ENCODE data around the gene SCFD2. TPM values are rescaled to one million over a fixed set of nuclear protein-coding genes. Genes with fewer than 3 reads are reported as not detected.

The SCFD2 gene
- polyA plus RNA-seq, 1 donor from 2014 or later, result 5.0 TPM

DNA sequence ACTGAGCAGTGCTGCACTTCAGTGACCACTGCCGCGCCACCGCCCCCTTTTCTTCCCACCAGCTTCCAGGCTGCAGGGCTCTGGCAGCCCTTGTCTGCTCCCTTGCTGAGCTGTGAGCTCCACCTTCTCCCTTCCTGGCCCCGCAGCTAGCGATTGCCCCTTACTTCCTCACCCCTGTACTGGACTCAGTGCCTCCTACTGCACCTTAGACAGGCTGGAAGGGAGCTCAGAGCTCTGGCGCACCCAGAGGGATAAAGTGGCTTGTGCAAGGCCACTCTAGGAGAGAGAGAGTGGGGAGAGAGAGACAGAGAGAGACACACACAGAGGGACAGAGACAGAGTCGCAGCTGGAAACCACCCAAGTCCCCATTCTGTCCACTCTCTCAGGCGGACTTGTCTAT is 497.7 kb downstream of the SCFD2 start:
- no peaks in the 10 kb centered on the region for H4K20me1 ChIP-seq (ENCODE audit: insufficient read depth)
- no peaks in the 10 kb centered on the region for H3K9me3 ChIP-seq (ENCODE audit: low read length)
- H3K9me2 ChIP-seq (ENCODE audit: insufficient read depth, low read length), result no peaks in the 10 kb centered on the region
- no peaks in the 10 kb centered on the region for H3K79me2 ChIP-seq (replicated peaks; ENCODE audit: insufficient read depth, low read length)
- no peak overlapping the region for H3K4me2 ChIP-seq (ENCODE audit: low read length)
- H2AFZ ChIP-seq (ENCODE audit: low read depth, low read length), result no peak overlapping the region
- H3K4me3 ChIP-seq (ENCODE audit: low read length), result no peak overlapping the region
- TF ChIP-seq POLR2AphosphoS5 (IDR thresholded peaks at IDR 0.05) (no peak), RAD21 (conservative IDR thresholded peaks at IDR 0.05) (no peak), EP300 (conservative IDR thresholded peaks at IDR 0.05; ENCODE audit: poor library complexity, severe bottlenecking) (no peak), SMC3 (conservative IDR thresholded peaks at IDR 0.05; ENCODE audit: poor library complexity) (no peak), MXI1 (conservative IDR thresholded peaks at IDR 0.05; ENCODE audit: poor library complexity, severe bottlenecking) (no peak), TAF1 (IDR thresholded peaks at IDR 0.05; ENCODE audit: low read depth) (no peak), EZH2 (IDR thresholded peaks at IDR 0.05; ENCODE audit: borderline replicate concordance, insufficient read depth, low read length, poor library complexity, severe bottlenecking) (no peak)
- TF ChIP-seq, protein P1, sequence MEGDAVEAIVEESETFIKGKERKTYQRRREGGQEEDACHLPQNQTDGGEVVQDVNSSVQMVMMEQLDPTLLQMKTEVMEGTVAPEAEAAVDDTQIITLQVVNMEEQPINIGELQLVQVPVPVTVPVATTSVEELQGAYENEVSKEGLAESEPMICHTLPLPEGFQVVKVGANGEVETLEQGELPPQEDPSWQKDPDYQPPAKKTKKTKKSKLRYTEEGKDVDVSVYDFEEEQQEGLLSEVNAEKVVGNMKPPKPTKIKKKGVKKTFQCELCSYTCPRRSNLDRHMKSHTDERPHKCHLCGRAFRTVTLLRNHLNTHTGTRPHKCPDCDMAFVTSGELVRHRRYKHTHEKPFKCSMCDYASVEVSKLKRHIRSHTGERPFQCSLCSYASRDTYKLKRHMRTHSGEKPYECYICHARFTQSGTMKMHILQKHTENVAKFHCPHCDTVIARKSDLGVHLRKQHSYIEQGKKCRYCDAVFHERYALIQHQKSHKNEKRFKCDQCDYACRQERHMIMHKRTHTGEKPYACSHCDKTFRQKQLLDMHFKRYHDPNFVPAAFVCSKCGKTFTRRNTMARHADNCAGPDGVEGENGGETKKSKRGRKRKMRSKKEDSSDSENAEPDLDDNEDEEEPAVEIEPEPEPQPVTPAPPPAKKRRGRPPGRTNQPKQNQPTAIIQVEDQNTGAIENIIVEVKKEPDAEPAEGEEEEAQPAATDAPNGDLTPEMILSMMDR (IDR thresholded peaks at IDR 0.05; ENCODE audit: poor library complexity, severe bottlenecking), result no peak
- TF ChIP-seq, protein P2, sequence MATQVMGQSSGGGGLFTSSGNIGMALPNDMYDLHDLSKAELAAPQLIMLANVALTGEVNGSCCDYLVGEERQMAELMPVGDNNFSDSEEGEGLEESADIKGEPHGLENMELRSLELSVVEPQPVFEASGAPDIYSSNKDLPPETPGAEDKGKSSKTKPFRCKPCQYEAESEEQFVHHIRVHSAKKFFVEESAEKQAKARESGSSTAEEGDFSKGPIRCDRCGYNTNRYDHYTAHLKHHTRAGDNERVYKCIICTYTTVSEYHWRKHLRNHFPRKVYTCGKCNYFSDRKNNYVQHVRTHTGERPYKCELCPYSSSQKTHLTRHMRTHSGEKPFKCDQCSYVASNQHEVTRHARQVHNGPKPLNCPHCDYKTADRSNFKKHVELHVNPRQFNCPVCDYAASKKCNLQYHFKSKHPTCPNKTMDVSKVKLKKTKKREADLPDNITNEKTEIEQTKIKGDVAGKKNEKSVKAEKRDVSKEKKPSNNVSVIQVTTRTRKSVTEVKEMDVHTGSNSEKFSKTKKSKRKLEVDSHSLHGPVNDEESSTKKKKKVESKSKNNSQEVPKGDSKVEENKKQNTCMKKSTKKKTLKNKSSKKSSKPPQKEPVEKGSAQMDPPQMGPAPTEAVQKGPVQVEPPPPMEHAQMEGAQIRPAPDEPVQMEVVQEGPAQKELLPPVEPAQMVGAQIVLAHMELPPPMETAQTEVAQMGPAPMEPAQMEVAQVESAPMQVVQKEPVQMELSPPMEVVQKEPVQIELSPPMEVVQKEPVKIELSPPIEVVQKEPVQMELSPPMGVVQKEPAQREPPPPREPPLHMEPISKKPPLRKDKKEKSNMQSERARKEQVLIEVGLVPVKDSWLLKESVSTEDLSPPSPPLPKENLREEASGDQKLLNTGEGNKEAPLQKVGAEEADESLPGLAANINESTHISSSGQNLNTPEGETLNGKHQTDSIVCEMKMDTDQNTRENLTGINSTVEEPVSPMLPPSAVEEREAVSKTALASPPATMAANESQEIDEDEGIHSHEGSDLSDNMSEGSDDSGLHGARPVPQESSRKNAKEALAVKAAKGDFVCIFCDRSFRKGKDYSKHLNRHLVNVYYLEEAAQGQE (IDR thresholded peaks at IDR 0.05; ENCODE audit: borderline replicate concordance), result no peak
- no peak overlapping the region for H3K9ac ChIP-seq (ENCODE audit: low read length)
- H3K27ac ChIP-seq (ENCODE audit: low read length), result no peak overlapping the region
- no peaks in the 10 kb centered on the region for H3F3A ChIP-seq (ENCODE audit: insufficient read depth, low read length, poor library complexity, severe bottlenecking)
- no peaks in the 10 kb centered on the region for H3K36me3 ChIP-seq (ENCODE audit: insufficient read depth, low read length)
- H3K27me3 ChIP-seq (ENCODE audit: insufficient read depth, low read depth, low read length), result peaks cover 6% of the 10 kb centered on the region

DNA sequence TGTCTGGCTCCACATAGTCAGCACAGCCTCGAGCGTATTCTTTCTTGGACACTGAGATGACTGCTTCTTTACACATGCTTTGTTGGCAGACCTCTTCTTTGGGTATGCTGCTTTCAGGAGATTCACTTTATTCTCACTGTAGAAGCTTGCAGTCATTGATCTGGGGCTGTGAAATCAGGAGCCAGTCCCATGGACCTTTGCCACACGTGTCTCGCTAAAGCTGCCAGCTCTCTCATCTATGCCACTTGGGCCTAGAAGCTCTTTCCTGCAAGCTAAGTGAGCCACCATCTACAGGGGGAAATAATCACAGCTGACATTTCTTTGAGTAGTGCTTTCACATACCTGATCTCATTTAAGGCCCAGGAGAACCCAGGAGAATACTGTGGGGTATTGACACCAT is 498.7 kb downstream of the SCFD2 start:
- no peak overlapping the region for H3K4me3 ChIP-seq (ENCODE audit: low read length)

More for the DNA sequence above, 498.7 kb downstream of the SCFD2 start:
- Histone ChIP-seq H2AFZ (ENCODE audit: low read depth, low read length) (no peak overlapping the region), H3F3A (ENCODE audit: insufficient read depth, low read length, poor library complexity, severe bottlenecking) (no peaks in the 10 kb centered on the region), H3K9me3 (ENCODE audit: low read length) (no peaks in the 10 kb centered on the region), H3K9me2 (ENCODE audit: insufficient read depth, low read length) (no peaks in the 10 kb centered on the region), H3K4me2 (ENCODE audit: low read length) (no peak overlapping the region), H3K9ac (ENCODE audit: low read length) (no peak overlapping the region), H3K27me3 (ENCODE audit: insufficient read depth, low read depth, low read length) (peaks cover 14% of the 10 kb centered on the region), H3K36me3 (ENCODE audit: insufficient read depth, low read length) (no peaks in the 10 kb centered on the region), H3K79me2 (replicated peaks; ENCODE audit: insufficient read depth, low read length) (no peaks in the 10 kb centered on the region), H3K27ac (ENCODE audit: low read length) (no peak overlapping the region), H4K20me1 (ENCODE audit: insufficient read depth) (no peaks in the 10 kb centered on the region)
- no peak for TF ChIP-seq EP300 (conservative IDR thresholded peaks at IDR 0.05; ENCODE audit: poor library complexity, severe bottlenecking)
- TF ChIP-seq, protein P1 (IDR thresholded peaks at IDR 0.05; ENCODE audit: poor library complexity, severe bottlenecking), result no peak
- no peak for TF ChIP-seq RAD21 (conservative IDR thresholded peaks at IDR 0.05)
